GM18867 (cell line): ENCODE results near the gene LAX1.
"Not testable (repeated sequence)": the region's sequence is repeated elsewhere in the genome, so short reads cannot be mapped to it uniquely, and the experiment has no call there.

Source experiments
- ATAC-seq: cut with Tn5 transposase; IDR thresholded peaks from one replicate; pipeline ENCODE4 v1.9.1; 2021; ENCODE audit warnings: mild to moderate bottlenecking, moderate library complexity; ENCODE audit not compliant: unreplicated experiment

The LAX1 gene

GRCh38 chr1:203768256-203768655 lies 3.3 kb downstream of the LAX1 start:
- no peak for ATAC-seq

- ATAC-seq = no peak
Observed at GRCh38 chr1:203769505-203770343, 4.7 kb downstream of the LAX1 start.

GRCh38 chr1:203771901-203772301 lies 6.9 kb downstream of the LAX1 start:
- no peak for ATAC-seq

- ATAC-seq = no peak
Observed at GRCh38 chr1:203772836-203773235, 7.9 kb downstream of the LAX1 start.

- no peak for ATAC-seq
Observed at GRCh38 chr1:203776636-203777035, 11.7 kb downstream of the LAX1 start.

- ATAC-seq = no peak
Observed at GRCh38 chr1:203777596-203777995, 12.6 kb downstream of the LAX1 start.

- no peak for ATAC-seq
Observed at GRCh38 chr1:203778146-203778545, 13.2 kb downstream of the LAX1 start.

GRCh38 chr1:203778789-203779188 lies 13.8 kb downstream of the LAX1 start:
- ATAC-seq = no peak

GRCh38 chr1:203781962-203782361 lies 17.0 kb downstream of the LAX1 start:
- ATAC-seq = no peak

GRCh38 chr1:203789966-203790365 lies 25.0 kb downstream of the LAX1 start:
- ATAC-seq = peak; percentile 51

- ATAC-seq = no peak
Observed at GRCh38 chr1:203791498-203791897, 26.5 kb downstream of the LAX1 start.

- no peak for ATAC-seq
Observed at GRCh38 chr1:203792486-203792885, 27.5 kb downstream of the LAX1 start.

GRCh38 chr1:203793561-203793960 lies 28.6 kb downstream of the LAX1 start:
- ATAC-seq = not testable (repeated sequence)

GRCh38 chr1:203794764-203795440 lies 29.9 kb downstream of the LAX1 start:
- ATAC-seq = no peak

- peak; percentile 94 for ATAC-seq
Observed at GRCh38 chr1:203795441-203796235, 30.7 kb downstream of the LAX1 start, which contains the start of the genes ZBED6 and ZC3H11A. TSS of gene ZBED6 (plus strand) at chr1:203795623. CDS start at chr1:203797523, 1,900 bp downstream. TSS of gene ZC3H11A (plus strand) at chr1:203795623. CDS start at chr1:203817071, 21,448 bp downstream.

- peak; percentile 23 for ATAC-seq
Observed at GRCh38 chr1:203796236-203796605, 31.2 kb downstream of the LAX1 start.

GRCh38 chr1:203797216-203797615 lies 32.2 kb downstream of the LAX1 start:
- no peak for ATAC-seq

- ATAC-seq = no peak
Observed at GRCh38 chr1:203797948-203798655, 33.1 kb downstream of the LAX1 start.

GRCh38 chr1:203799157-203799556 lies 34.2 kb downstream of the LAX1 start:
- ATAC-seq = no peak

- ATAC-seq = no peak
Observed at GRCh38 chr1:203799971-203800370, 35.0 kb downstream of the LAX1 start.

- ATAC-seq = no peak
Observed at GRCh38 chr1:203805689-203806088, 40.7 kb downstream of the LAX1 start.
